ENCODE data around the gene APCDD1L.

The APCDD1L gene

DNA sequence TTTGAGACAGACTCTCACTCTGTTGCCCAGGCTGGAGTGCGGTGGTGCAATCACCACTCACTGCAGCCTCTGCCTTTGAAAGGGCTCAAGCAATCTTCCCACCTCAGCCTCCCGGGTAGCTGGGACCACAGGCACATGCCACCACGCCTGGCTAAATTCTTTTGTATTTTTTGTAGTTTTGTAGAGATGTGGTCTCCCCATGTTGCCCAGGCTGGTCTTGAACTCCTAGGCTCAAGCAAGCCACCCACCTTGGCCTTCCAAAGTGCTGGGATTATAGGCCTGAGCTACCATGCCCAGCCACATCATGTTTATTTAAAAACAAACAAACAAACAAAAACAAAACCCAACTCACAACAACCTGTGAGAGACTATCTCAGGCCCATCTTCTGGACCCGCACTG is 29.7 kb upstream of the APCDD1L start:
- DNase-seq: no peak

DNA sequence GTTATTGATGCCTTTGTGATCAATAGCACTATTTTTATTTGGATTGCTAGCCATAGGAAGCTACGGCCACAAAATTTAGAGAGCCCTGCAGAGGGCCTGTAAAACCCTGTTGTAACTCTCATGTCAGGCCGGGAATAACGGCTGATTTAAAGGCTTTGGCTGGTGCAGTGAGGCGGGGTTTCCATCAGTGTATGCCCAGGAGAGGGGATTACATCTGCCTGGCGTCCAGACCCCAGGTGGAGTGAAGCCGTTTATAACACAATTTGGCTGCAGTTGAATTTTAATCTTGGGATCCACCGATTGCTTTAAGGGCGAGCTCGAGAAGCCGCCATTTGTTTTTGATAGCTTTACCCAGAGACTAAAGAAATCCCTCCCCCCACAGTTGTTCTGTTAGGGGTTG is 29.1 kb upstream of the APCDD1L start:
- DNase-seq: no peak

- DNase-seq: no peak
Observed at GRCh38 chr20:58543274-58543673, 28.1 kb upstream of the APCDD1L start.

DNA sequence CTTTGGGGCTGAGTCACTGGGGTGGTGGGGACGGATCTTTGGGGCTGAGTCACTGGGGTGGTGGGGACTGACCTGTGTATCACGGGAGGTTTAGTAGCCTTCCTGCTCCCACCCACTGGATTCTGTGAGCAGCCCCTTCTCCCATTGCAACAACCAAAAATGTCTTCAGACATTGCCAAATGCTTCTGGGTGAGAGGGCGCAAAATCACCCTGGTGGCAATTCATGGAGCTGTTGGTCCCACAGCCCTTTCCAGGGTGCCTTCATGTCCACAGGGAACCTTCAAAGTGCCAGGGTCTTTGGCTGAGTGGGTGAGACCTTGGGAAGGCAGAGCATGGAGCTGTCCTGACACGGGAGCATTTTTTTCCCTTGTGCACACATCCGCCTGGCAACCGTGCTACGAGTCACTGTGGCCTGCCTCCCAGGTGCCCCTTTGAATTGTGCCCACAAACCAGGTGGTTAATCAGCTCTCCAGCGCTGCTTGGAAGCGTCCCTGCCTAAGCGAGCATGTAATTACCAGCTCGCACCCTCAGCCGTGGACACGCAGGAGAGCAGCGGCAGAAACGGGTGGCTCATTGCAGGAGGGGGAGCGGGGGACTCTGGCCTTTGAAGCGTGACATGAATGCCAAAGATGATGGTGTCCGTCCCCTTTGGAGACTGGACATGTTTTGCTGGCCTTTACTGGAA is 27.4 kb upstream of the APCDD1L start:
- DNase-seq: peak; percentile 46 to 51

DNA sequence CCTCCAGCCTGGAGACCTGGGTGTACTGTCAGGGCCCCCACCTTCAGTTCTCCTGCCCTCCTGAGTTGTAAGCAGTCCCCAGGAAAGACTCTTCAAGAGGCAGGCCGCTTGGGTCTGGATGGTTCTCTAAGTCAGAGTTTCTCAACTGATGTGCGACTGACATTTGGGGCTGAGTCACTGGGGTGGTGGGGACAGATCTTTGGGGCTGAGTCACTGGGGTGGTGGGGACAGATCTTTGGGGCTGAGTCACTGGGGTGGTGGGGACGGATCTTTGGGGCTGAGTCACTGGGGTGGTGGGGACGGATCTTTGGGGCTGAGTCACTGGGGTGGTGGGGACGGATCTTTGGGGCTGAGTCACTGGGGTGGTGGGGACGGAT is 26.8 kb upstream of the APCDD1L start:
- peak; percentile 67 to 68 for DNase-seq

- DNase-seq: peak; percentile 35 to 36
Observed at GRCh38 chr20:58538752-58539151, 23.6 kb upstream of the APCDD1L start.

DNA sequence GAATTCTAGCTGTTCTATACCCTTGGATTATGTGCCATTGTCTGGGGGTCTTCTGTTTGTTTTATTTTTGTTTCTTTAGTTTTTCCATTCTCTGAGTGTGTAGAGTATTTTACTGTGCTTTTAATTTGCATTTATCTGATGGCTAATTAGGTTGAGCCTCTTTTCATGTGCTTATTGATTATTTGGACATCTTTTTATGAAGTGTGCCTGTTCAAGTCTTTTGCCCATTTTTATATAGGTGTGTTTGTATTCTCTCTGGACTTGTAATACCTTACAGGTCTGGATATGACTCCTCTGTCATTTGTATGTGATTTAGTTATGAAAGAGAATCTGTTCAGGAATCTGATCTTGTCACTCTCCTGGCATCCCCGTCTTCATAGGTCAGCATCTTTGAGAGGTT is 22.6 kb upstream of the APCDD1L start:
- no peak for DNase-seq

DNA sequence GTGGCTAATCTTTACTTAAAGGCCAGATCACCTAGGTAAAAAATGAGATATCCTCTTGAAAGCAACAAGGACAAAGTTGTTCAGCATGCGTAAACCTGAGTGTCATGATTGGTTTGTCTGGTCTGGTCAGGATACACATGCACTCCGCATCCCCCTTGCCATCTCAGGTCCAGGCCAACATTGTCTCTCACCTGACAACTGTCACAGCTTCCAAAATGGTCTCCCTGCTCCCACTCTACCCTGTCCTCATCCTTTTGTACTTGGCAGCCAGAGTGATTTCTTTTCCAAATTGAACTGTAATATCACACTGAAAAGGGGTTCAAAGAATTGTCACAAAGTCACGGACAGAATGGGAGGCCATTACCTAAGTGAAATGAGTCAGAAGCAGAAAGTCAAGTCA is 21.1 kb upstream of the APCDD1L start:
- DNase-seq: no peak

DNA sequence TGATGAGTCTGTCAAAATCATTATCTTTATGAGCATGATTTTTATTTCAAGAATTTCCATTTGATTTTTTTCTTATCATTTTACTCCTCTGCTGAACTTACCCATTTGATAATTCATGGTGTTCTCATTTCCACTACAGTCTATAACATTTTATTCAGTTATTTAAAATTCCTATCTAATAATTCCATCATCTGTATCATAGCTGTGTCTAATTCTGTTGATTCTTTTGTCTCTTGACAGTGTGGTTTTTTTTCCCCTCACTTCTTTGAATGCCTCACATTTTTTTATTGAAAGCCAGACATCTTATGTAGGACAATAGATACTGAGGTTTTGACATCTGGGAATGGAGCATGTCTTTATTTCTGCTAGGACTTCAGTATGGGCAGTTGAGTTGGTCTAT is 16.5 kb upstream of the APCDD1L start:
- no peak for DNase-seq

DNA sequence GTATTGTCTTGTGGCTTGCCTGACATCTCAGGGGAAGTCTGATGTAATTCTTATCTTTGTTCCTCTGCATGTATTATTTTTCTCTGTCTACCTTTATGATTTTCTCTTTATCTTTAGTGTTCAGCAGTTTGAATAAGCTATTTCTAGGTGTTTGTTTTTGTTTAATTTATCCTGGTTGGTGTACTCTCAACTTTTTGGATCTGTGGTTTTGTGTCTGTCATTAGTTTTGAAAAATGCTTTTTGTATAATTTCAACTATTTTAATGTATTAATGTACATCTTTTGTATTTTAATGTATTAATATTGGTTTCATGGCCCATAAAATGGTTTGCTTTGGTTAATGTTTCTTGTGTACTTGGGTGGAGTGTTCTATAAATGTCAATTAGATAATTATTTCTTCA is 15.9 kb upstream of the APCDD1L start:
- no peak for DNase-seq

DNA sequence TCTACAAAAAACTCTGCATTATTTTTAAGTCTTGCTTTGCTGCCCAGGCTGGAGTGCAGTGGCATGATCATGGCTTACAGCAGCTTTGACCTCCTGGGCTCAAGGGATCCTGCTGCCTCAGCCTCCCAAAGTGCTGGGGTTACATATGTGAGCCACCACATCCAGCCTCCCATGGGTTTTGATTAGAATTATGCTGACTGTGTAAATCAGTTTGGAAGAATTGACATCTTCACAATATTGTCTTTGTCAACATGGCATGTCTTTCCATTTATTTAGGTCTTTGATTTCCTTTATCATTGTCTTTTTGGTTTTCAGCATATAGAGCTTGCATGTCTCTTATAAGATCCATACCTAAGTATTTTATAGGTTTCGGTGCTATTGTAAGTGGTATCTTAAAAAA is 13.2 kb upstream of the APCDD1L start:
- DNase-seq: no peak

GRCh38 chr20:58526411-58526810 is 11.2 kb upstream of the APCDD1L start:
- DNase-seq: no peak

- no peak for DNase-seq
Observed at GRCh38 chr20:58524814-58525213, 9.6 kb upstream of the APCDD1L start.

GRCh38 chr20:58523971-58524315 is 8.7 kb upstream of the APCDD1L start:
- no peak for DNase-seq

- DNase-seq: no peak
Observed at GRCh38 chr20:58523072-58523970, 8.1 kb upstream of the APCDD1L start.

DNA sequence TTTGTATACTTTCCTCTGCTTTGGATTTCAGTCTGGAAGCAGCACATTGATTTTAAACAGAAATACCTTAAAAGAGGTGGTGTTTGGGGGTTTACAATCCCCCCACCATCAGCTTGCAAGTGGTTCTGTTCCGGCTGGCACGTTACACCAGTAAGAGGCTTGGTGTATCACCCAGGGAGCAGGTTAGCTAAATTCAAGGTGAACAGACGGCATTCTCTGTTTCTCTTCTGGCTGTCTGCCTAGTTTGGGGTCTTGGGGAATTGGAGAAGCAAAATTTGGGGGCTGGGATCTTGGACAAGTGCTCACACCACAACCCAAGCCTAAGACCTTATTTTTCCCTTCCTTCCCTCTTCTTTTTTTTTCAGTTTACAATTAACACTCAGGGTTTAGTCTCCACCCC is 7.5 kb upstream of the APCDD1L start:
- no peak for DNase-seq

DNA sequence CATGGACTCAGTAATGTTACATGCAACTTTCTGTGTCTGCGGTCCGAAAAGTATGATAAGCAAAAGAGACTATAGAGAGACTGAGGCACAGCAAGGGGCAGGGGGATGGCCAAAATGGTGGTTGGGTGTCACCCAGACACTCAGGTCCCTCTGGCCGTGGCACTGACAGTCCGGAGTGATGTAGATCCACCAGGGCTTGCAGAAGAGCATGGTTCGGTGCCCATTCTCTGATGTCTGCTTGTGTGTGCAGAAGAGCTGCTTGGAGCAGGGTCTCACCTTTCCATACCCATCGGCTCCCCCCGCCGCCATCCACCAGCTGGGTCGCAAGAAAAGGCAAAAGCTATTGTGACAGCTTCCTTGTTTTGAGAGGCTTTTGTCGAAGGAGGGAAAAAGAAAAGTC is 6.6 kb upstream of the APCDD1L start:
- DNase-seq: no peak

- no peak for DNase-seq
Observed at GRCh38 chr20:58519940-58520712, 4.9 kb upstream of the APCDD1L start.

DNA sequence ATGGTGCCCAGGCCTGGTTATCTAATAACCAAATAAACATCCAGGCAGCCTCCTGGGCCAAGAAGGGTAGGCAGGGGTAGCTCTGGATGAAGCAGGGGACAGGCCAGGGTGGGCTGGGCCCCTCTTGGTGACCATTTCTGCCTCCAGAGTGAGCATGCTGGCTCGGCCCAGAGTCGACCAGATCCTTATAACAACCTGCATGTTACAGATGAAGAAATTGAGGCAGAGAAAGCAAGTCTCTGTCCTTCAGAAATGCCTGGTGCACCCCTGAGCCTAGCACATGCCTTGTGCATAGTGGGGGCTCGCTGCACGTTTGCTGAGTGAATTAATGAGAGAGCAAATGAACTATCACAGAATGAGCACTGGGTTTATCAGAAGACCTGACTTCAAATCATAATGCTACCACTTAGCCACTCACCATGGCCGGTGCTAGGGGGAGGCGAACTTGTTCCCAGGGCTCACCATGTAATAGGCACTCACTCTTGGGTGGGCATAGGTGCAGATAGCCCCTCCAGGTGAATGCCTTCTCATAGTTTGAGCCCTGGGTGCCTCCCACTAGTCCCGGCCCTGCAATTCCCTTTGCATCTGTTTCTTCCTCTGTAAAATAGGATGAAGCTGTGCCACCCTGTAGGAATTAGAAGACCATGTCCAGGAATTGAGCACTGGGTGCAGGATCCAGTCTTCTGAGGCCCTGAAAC is 3.8 kb upstream of the APCDD1L start:
- DNase-seq: no peak

- no peak for DNase-seq
Observed at GRCh38 chr20:58518387-58518786, 3.2 kb upstream of the APCDD1L start.

GRCh38 chr20:58514321-58515232 is 622 bp downstream of the APCDD1L start:
- no peak for DNase-seq

Measured in activated T-cell treated with anti-CD3 and anti-CD28 coated beads, Interleukin-2, amount 50 U/mL, for 48 hours (primary cell).